Lung (tissue), 12 donors: ENCODE measurements around the gene KIF26B. TPM values are rescaled to one million over a fixed set of nuclear protein-coding genes. Genes with fewer than 3 reads are reported as not detected.

ENCODE experiments used
- ATAC-seq: fragments of 200-7000 bp; cut with Tn5 transposase; one replicate; pipeline ENCODE4 v1.9.1; 2020; ENCODE audit warnings: moderate number of reproducible peaks; ENCODE audit not compliant: insufficient read depth, low FRiP score
- DNase-seq, 3 donors: peaks; one replicate each; pipeline ENCODE4 v3.0.0-alpha.2; 2013 to 2017
- H3K27ac ChIP-seq, 2 donors: one replicate each; pipeline ENCODE4 v1.5.1; 2013; ENCODE audit warnings: mild to moderate bottlenecking in 2 of 2, moderate library complexity in 2 of 2, control low read depth in 1 of 2, inconsistent platforms in 1 of 2, low read depth in 1 of 2, low read length in 1 of 2
- H3K27me3 ChIP-seq, 3 donors: one replicate each; pipeline ENCODE4 v1.5.1; 2013; ENCODE audit warnings: low read length in 2 of 3; ENCODE audit not compliant: control insufficient read depth in 3 of 3, insufficient read depth in 3 of 3
- H3K36me3 ChIP-seq, 4 donors: one replicate each; pipeline ENCODE4 v1.5.1; 2013; ENCODE audit warnings: low read length in 4 of 4, mild to moderate bottlenecking in 1 of 4, moderate library complexity in 1 of 4; ENCODE audit not compliant: control insufficient read depth in 4 of 4, insufficient read depth in 4 of 4
- H3K4me1 ChIP-seq, 5 donors: one replicate each; pipeline ENCODE4 v1.5.1; 2013; ENCODE audit warnings: low read length in 5 of 5, mild to moderate bottlenecking in 2 of 5, moderate library complexity in 1 of 5; ENCODE audit not compliant: control insufficient read depth in 5 of 5, insufficient read depth in 5 of 5
- H3K4me3 ChIP-seq: one replicate; pipeline ENCODE4 v1.5.1; 2013; ENCODE audit warnings: mild to moderate bottlenecking, control low read depth, moderate library complexity
- H3K9ac ChIP-seq, 2 donors: one replicate each; pipeline ENCODE4 v1.5.1; 2013; ENCODE audit warnings: low read length in 2 of 2, control low read depth in 1 of 2; ENCODE audit not compliant: insufficient read depth in 1 of 2
- H3K9me3 ChIP-seq, 4 donors: one replicate each; pipeline ENCODE4 v1.5.1; 2013; ENCODE audit warnings: low read length in 3 of 4, mild to moderate bottlenecking in 1 of 4, moderate library complexity in 1 of 4; ENCODE audit not compliant: control insufficient read depth in 4 of 4, insufficient read depth in 3 of 4
- CTCF ChIP-seq: IDR thresholded peaks from 2 replicates; pipeline ENCODE4 v1.5.1; 2012; ENCODE audit warnings: mild to moderate bottlenecking; ENCODE audit errors: control extremely low read depth, extremely low read depth
- WGBS, 2 donors: extraction: QIAGEN DNeasy Blood & Tissue Kit; methylation state at CpG; one replicate each; pipeline ENCODE4 v1.1.7; 2013; 5-methylcytosine and 5-hydroxymethylcytosine counted together
- polyA plus RNA-seq, 2 donors: library from polyadenylated mRNA; stranded (reverse); fragments of 200-250 nt; gene quantifications; one replicate each; pipeline ENCODE4 v1.2.1, GENCODE V29; 2013
- total RNA-seq, 2 donors: library from RNA; depleted of rRNA in 1 of 2; stranded (reverse); fragments of >200 nt in 1 of 2; gene quantifications; one replicate each; pipeline ENCODE4 v1.2.1, GENCODE V29; 2014 to 2021
- donor health status: control.
- donor health status: control.
- donor health status: Bipolar disorder and iron deficiency.
- donor health status: healthy.
- donor health status: DM: yes; HTN: yes; CAD: no.

KIF26B gene
- total and polyA plus RNA-seq, 4 donors: 0.61 to 6.7 (median 2.2) TPM

- Histone ChIP-seq H3K36me3 (no peaks in the 10 kb centered on the region), H3K9me3 (no peaks in the 10 kb centered on the region), H3K4me1 (peaks cover 4 to 22% (median 7%) of the 10 kb centered on the region in 5 donors), H3K9ac (no peak overlapping the region), H3K27ac (no peak overlapping the region), H3K4me3 (no peak overlapping the region), H3K27me3 (no peaks in the 10 kb centered on the region)
- ATAC-seq (no peak), DNase-seq (no peak)
- TF ChIP-seq CTCF: no peak
- WGBS, 2 donors: 81 to 82% methylated on average over 3 of the region's 3 CpGs
Measured at GRCh38 chr1:245255783-245256182, 101.0 kb downstream of the KIF26B start.

GRCh38 chr1:245256528-245256927 lies 101.7 kb downstream of the KIF26B start:
- Histone ChIP-seq H3K27ac (no peak overlapping the region), H3K27me3 (no peaks in the 10 kb centered on the region), H3K36me3 (no peaks in the 10 kb centered on the region), H3K4me1 (peaks cover 5 to 22% (median 8%) of the 10 kb centered on the region in 5 donors), H3K9me3 (no peaks in the 10 kb centered on the region), H3K4me3 (no peak overlapping the region), H3K9ac (no peak overlapping the region)
- ATAC-seq: no peak
- 78 to 86% methylated on average over 6 of the region's 6 CpGs for WGBS, 2 donors
- no peak for TF ChIP-seq CTCF
- no peak for DNase-seq

GRCh38 chr1:245258271-245258920 lies 103.6 kb downstream of the KIF26B start:
- peaks cover 5 to 22% (median 8%) of the 10 kb centered on the region in 5 donors for H3K4me1 ChIP-seq
- TF ChIP-seq CTCF: no peak
- no peak overlapping the region for H3K9ac ChIP-seq
- H3K36me3 ChIP-seq: no peaks in the 10 kb centered on the region
- H3K9me3 ChIP-seq: no peaks in the 10 kb centered on the region
- DNase-seq (peak; percentile 46 to 81 (median 47)), ATAC-seq (peak; percentile 45)
- WGBS, 2 donors: 54 to 56% methylated on average over 12 of the region's 12 CpGs
- no peak overlapping the region for H3K27ac ChIP-seq
- no peaks in the 10 kb centered on the region for H3K27me3 ChIP-seq
- no peak overlapping the region for H3K4me3 ChIP-seq
